HepG2 (cell line): ENCODE measurements around the gene PNRC1. TPM values are rescaled to one million over a fixed set of nuclear protein-coding genes. Genes with fewer than 3 reads are reported as not detected.

Experiments used
- KLF11 ChIP-seq: IDR thresholded peaks from 2 replicates; pipeline ENCODE4 v1.6.1; 2016; ENCODE audit warnings: missing compliant biosample characterization
- POLR2A ChIP-seq, 2 experiments: IDR thresholded peaks; 2 replicates each; pipeline ENCODE4 v1.6.1; 2011; ENCODE audit warnings: low read depth in 2 of 2, low read length in 2 of 2, mild to moderate bottlenecking in 1 of 2, moderate library complexity in 1 of 2; ENCODE audit not compliant: insufficient read depth in 1 of 2
- PTBP1 ChIP-seq: fragments of 200-400 bp; formaldehyde crosslinking; IDR thresholded peaks from 2 replicates; pipeline ENCODE4 v1.6.1; 2018; ENCODE audit warnings: low read length, low read depth; ENCODE audit not compliant: poor library complexity, severe bottlenecking
- RBM22 ChIP-seq: fragments of 200-400 bp; formaldehyde crosslinking; optimal IDR thresholded peaks from 2 replicates; pipeline ENCODE3; 2017; ENCODE audit warnings: mild to moderate bottlenecking, low read length, moderate library complexity
- RFXANK ChIP-seq: IDR thresholded peaks from 2 replicates; pipeline ENCODE4 v1.6.1; 2016
- SMAD3 ChIP-seq: sonication (generic); formaldehyde crosslinking; IDR thresholded peaks from 2 replicates; pipeline ENCODE4 v1.4.0; 2020; ENCODE audit warnings: missing genetic modification reagents
- SOX6 ChIP-seq, 2 experiments: fragments of 450-650 bp in 1 of 2; sonication (generic) in 1 of 2; formaldehyde crosslinking in 1 of 2; IDR thresholded peaks; 2 replicates each; pipeline versions ENCODE4 v1.4.0 to v1.6.1; 2017 to 2020; ENCODE audit warnings: antibody characterized with exemption in 1 of 2, mild to moderate bottlenecking in 1 of 2, missing genetic modification reagents in 1 of 2
- STAT5B ChIP-seq: sonication (generic); formaldehyde crosslinking; IDR thresholded peaks from 2 replicates; pipeline ENCODE4 v1.4.0; 2020; ENCODE audit warnings: missing genetic modification reagents
- ZIK1 ChIP-seq: sonication (generic); formaldehyde crosslinking; IDR thresholded peaks from 2 replicates; pipeline ENCODE4 v1.5.0; 2020; ENCODE audit warnings: mild to moderate bottlenecking, low read depth, missing genetic modification reagents, borderline replicate concordance
- ZKSCAN5 ChIP-seq: sonication (generic); formaldehyde crosslinking; IDR thresholded peaks from 2 replicates; pipeline ENCODE4 v1.5.1; 2020; ENCODE audit warnings: mild to moderate bottlenecking, missing genetic modification reagents
- ZNF460 ChIP-seq: sonication (generic); formaldehyde crosslinking; IDR thresholded peaks from 2 replicates; pipeline ENCODE4 v1.5.1; 2020; ENCODE audit warnings: missing genetic modification reagents, mild to moderate bottlenecking, borderline replicate concordance
- ZNF616 ChIP-seq: sonication (generic); formaldehyde crosslinking; IDR thresholded peaks from 2 replicates; pipeline ENCODE4 v1.5.0; 2020; ENCODE audit warnings: low read depth, mild to moderate bottlenecking, missing genetic modification reagents
- polyA plus RNA-seq, 8 experiments: library from polyadenylated mRNA; depleted of rRNA in 3 of 8; stranded (reverse) in 7 of 8; unstranded in 1 of 8; fragments of >200 nt; fragmentation: Illumina TruSeq in 4 of 8; extraction: Trizol in 4 of 8; gene quantifications; 2 replicates each; pipeline versions ENCODE4 v1.2.1 to v1.2.3, GENCODE V29; 2011 to 2016; ENCODE audit warnings: low read depth in 4 of 8, missing spikeins in 1 of 8, mixed read lengths in 1 of 8; ENCODE audit not compliant: insufficient read depth in 1 of 8
- total RNA-seq, 5 experiments: library from RNA; depleted of rRNA; stranded (reverse); fragments of >200 nt; fragmentation: Illumina TruSeq; extraction: Trizol; gene quantifications; 2 replicates each; pipeline ENCODE4 v1.2.3, GENCODE V29; 2016; ENCODE audit warnings: low read depth in 1 of 5
- TF ChIP-seq, protein P1 (sequence below): sonication (generic); formaldehyde crosslinking; IDR thresholded peaks from 2 replicates; pipeline ENCODE4 v1.4.0; 2020; ENCODE audit warnings: low read depth, missing genetic modification reagents
- TF ChIP-seq, protein P2 (sequence below): sonication (generic); formaldehyde crosslinking; IDR thresholded peaks from 2 replicates; pipeline ENCODE4 v1.8.1; 2023; ENCODE audit warnings: mild to moderate bottlenecking, missing genetic modification reagents
- TF ChIP-seq, protein P3 (sequence below): sonication (generic); formaldehyde crosslinking; IDR thresholded peaks from 2 replicates; pipeline ENCODE4 v1.4.0; 2020; ENCODE audit warnings: missing genetic modification reagents, mild to moderate bottlenecking, borderline replicate concordance
- TF ChIP-seq, protein P4 (sequence below): fragments of 450-650 bp; IDR thresholded peaks from 2 replicates; pipeline ENCODE4 v1.6.1; 2017
- TF ChIP-seq, protein P5 (sequence below): sonication (generic); formaldehyde crosslinking; IDR thresholded peaks from 2 replicates; pipeline ENCODE4 v1.5.0; 2020; ENCODE audit warnings: missing genetic modification reagents
- TF ChIP-seq, protein P6 (sequence below): sonication (generic); formaldehyde crosslinking; IDR thresholded peaks from 2 replicates; pipeline ENCODE4 v1.8.0; 2022; ENCODE audit warnings: mild to moderate bottlenecking, missing genetic modification reagents, moderate library complexity

PNRC1 gene
- total and polyA plus RNA-seq, 2 of the 13 experiments (the other 11 are each of a cell fraction or from before 2014, with no cell fraction given), result 17.6 to 36.0 TPM

DNA sequence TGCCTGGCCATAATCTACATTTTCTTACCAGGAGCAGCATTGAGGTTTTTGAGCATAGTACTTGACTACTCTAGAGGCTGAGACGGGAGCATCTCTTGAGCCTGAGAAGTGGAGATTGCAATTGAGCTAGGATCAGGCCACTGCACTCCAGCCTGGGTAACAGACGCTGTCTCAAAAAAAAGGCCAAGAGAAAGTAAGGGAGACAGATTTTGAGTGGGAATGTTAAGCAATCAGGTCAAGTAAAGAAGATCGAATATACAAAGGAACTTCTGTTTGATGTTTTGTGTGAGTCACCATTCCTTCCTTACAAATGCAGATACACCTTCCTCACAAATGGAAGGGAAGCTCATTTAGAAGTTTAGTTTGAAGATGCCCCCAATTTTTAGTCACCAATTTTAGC, 4.4 kb downstream of the PNRC1 start (continued):
- TF ChIP-seq, protein P1, sequence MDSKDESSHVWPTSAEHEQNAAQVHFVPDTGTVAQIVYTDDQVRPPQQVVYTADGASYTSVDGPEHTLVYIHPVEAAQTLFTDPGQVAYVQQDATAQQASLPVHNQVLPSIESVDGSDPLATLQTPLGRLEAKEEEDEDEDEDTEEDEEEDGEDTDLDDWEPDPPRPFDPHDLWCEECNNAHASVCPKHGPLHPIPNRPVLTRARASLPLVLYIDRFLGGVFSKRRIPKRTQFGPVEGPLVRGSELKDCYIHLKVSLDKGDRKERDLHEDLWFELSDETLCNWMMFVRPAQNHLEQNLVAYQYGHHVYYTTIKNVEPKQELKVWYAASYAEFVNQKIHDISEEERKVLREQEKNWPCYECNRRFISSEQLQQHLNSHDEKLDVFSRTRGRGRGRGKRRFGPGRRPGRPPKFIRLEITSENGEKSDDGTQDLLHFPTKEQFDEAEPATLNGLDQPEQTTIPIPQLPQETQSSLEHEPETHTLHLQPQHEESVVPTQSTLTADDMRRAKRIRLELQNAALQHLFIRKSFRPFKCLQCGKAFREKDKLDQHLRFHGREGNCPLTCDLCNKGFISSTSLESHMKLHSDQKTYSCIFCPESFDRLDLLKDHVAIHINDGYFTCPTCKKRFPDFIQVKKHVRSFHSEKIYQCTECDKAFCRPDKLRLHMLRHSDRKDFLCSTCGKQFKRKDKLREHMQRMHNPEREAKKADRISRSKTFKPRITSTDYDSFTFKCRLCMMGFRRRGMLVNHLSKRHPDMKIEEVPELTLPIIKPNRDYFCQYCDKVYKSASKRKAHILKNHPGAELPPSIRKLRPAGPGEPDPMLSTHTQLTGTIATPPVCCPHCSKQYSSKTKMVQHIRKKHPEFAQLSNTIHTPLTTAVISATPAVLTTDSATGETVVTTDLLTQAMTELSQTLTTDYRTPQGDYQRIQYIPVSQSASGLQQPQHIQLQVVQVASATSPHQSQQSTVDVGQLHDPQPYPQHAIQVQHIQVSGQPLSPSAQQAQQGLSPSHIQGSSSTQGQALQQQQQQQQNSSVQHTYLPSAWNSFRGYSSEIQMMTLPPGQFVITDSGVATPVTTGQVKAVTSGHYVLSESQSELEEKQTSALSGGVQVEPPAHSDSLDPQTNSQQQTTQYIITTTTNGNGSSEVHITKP, result no peak
- TF ChIP-seq, protein P2, sequence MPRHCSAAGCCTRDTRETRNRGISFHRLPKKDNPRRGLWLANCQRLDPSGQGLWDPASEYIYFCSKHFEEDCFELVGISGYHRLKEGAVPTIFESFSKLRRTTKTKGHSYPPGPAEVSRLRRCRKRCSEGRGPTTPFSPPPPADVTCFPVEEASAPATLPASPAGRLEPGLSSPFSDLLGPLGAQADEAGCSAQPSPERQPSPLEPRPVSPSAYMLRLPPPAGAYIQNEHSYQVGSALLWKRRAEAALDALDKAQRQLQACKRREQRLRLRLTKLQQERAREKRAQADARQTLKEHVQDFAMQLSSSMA (CRISPR knock-in tag), result no peak
- TF ChIP-seq KLF11 (CRISPR knock-in tag) (no peak), ZNF460 (CRISPR knock-in tag) (no peak), ZNF616 (CRISPR knock-in tag) (no peak), SMAD3 (CRISPR knock-in tag) (no peak), ZIK1 (CRISPR knock-in tag) (no peak), PTBP1 (no peak), POLR2A (IDR thresholded peaks at IDR 0.05; ENCODE audit: insufficient read depth in 1 of 2, low read depth in 2 of 2, low read length in 2 of 2) (0 out of 4 replicates have a peak, but pooled peaks of 1 of the 2 experiments have one; percentile 14), ZKSCAN5 (CRISPR knock-in tag) (no peak), STAT5B (CRISPR knock-in tag) (no peak), RFXANK (CRISPR knock-in tag) (no peak), SOX6 (IDR thresholded peaks at IDR 0.05) (no peak), SOX6 (CRISPR knock-in tag; IDR thresholded peaks at IDR 0.05) (no peak), RBM22 (peak; percentile 7)
- TF ChIP-seq, protein P3, sequence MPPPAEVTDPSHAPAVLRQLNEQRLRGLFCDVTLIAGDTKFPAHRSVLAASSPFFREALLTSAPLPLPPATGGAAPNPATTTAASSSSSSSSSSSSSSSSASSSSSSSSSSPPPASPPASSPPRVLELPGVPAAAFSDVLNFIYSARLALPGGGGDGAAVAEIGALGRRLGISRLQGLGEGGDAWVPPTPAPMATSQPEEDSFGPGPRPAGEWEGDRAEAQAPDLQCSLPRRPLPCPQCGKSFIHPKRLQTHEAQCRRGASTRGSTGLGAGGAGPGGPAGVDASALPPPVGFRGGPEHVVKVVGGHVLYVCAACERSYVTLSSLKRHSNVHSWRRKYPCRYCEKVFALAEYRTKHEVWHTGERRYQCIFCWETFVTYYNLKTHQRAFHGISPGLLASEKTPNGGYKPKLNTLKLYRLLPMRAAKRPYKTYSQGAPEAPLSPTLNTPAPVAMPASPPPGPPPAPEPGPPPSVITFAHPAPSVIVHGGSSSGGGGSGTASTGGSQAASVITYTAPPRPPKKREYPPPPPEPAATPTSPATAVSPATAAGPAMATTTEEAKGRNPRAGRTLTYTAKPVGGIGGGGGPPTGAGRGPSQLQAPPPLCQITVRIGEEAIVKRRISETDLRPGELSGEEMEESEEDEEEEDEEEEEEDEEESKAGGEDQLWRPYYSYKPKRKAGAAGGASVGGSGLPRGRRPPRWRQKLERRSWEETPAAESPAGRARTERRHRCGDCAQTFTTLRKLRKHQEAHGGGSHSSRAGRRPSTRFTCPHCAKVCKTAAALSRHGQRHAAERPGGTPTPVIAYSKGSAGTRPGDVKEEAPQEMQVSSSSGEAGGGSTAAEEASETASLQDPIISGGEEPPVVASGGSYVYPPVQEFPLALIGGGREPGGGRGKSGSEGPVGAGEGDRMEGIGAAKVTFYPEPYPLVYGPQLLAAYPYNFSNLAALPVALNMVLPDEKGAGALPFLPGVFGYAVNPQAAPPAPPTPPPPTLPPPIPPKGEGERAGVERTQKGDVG (CRISPR knock-in tag), result no peak
- TF ChIP-seq, protein P4, sequence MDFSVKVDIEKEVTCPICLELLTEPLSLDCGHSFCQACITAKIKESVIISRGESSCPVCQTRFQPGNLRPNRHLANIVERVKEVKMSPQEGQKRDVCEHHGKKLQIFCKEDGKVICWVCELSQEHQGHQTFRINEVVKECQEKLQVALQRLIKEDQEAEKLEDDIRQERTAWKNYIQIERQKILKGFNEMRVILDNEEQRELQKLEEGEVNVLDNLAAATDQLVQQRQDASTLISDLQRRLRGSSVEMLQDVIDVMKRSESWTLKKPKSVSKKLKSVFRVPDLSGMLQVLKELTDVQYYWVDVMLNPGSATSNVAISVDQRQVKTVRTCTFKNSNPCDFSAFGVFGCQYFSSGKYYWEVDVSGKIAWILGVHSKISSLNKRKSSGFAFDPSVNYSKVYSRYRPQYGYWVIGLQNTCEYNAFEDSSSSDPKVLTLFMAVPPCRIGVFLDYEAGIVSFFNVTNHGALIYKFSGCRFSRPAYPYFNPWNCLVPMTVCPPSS, result no peak
- TF ChIP-seq, protein P5, sequence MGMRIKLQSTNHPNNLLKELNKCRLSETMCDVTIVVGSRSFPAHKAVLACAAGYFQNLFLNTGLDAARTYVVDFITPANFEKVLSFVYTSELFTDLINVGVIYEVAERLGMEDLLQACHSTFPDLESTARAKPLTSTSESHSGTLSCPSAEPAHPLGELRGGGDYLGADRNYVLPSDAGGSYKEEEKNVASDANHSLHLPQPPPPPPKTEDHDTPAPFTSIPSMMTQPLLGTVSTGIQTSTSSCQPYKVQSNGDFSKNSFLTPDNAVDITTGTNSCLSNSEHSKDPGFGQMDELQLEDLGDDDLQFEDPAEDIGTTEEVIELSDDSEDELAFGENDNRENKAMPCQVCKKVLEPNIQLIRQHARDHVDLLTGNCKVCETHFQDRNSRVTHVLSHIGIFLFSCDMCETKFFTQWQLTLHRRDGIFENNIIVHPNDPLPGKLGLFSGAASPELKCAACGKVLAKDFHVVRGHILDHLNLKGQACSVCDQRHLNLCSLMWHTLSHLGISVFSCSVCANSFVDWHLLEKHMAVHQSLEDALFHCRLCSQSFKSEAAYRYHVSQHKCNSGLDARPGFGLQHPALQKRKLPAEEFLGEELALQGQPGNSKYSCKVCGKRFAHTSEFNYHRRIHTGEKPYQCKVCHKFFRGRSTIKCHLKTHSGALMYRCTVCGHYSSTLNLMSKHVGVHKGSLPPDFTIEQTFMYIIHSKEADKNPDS (CRISPR knock-in tag), result no peak
- TF ChIP-seq, protein P6, sequence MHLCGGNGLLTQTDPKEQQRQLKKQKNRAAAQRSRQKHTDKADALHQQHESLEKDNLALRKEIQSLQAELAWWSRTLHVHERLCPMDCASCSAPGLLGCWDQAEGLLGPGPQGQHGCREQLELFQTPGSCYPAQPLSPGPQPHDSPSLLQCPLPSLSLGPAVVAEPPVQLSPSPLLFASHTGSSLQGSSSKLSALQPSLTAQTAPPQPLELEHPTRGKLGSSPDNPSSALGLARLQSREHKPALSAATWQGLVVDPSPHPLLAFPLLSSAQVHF, result no peak
